GM18909 (cell line): Measurements from ENCODE around the gene KAT2B.

Experiments used
- ATAC-seq: cut with Tn5 transposase; IDR thresholded peaks from one replicate; pipeline ENCODE4 v1.9.1; 2021; ENCODE audit warnings: mild to moderate bottlenecking; ENCODE audit not compliant: unreplicated experiment, poor library complexity

KAT2B gene

GRCh38 chr3:20194793-20195460 is 154.7 kb downstream of the KAT2B start:
- no peak for ATAC-seq

- no peak for ATAC-seq
These were observed 157.5 kb downstream of the KAT2B start for GRCh38 chr3:20197775-20198174.

GRCh38 chr3:20201143-20201542 is 160.9 kb downstream of the KAT2B start:
- ATAC-seq = no peak
